ELF-1 (cell line): ENCODE results near the gene TJAP1.
A peak's percentile ranks its signal among the peaks of the same experiment; 100 is the strongest.
"Not testable (repeated sequence)": the region's sequence is repeated elsewhere in the genome, so short reads cannot be mapped to it uniquely, and the experiment has no call there.

Experiments
- DNase-seq: peaks from one replicate; pipeline ENCODE4 v3.0.0-alpha.2; 2016; ENCODE audit warnings: low read depth, low spot score

The TJAP1 gene

GRCh38 chr6:43481075-43481474 is 3.7 kb downstream of the TJAP1 start:
- DNase-seq, result no peak

- DNase-seq, result no peak
These were observed 4.3 kb downstream of the TJAP1 start for GRCh38 chr6:43481591-43482236.

- DNase-seq, result no peak
These were observed 11.4 kb downstream of the TJAP1 start for GRCh38 chr6:43488667-43489276.

- peak; percentile 88 for DNase-seq
These were observed 12.1 kb downstream of the TJAP1 start for GRCh38 chr6:43489277-43490072.

GRCh38 chr6:43490523-43490939 is 13.2 kb downstream of the TJAP1 start:
- no peak for DNase-seq

GRCh38 chr6:43491750-43492661 is 14.6 kb downstream of the TJAP1 start:
- DNase-seq, result no peak

- DNase-seq, result no peak
These were observed 15.3 kb downstream of the TJAP1 start for GRCh38 chr6:43492673-43493072.

GRCh38 chr6:43493230-43493629 is 15.9 kb downstream of the TJAP1 start:
- DNase-seq, result no peak

- no peak for DNase-seq
These were observed 16.5 kb downstream of the TJAP1 start for GRCh38 chr6:43493833-43494232.

GRCh38 chr6:43494321-43494720 is 17.0 kb downstream of the TJAP1 start:
- peak; percentile 58 for DNase-seq

- DNase-seq, result no peak
These were observed 17.4 kb downstream of the TJAP1 start for GRCh38 chr6:43494766-43495165.

GRCh38 chr6:43495409-43495941 is 18.1 kb downstream of the TJAP1 start:
- DNase-seq, result peak; percentile 59

- DNase-seq, result peak; percentile 91
These were observed 19.2 kb downstream of the TJAP1 start for GRCh38 chr6:43496370-43497128.

- DNase-seq, result no peak
These were observed 19.7 kb downstream of the TJAP1 start for GRCh38 chr6:43497129-43497396.

- DNase-seq, result no peak
These were observed 20.3 kb downstream of the TJAP1 start for GRCh38 chr6:43497689-43498088.

GRCh38 chr6:43498291-43498690 is 20.9 kb downstream of the TJAP1 start:
- not testable (repeated sequence) for DNase-seq

- DNase-seq, result no peak
These were observed 21.9 kb downstream of the TJAP1 start for GRCh38 chr6:43499028-43499815.

GRCh38 chr6:43500921-43501320 is 23.6 kb downstream of the TJAP1 start:
- DNase-seq, result no peak

GRCh38 chr6:43502666-43503065 is 25.3 kb downstream of the TJAP1 start:
- no peak for DNase-seq

- no peak for DNase-seq
These were observed 26.1 kb downstream of the TJAP1 start for GRCh38 chr6:43503443-43503842.
